Measurements from ENCODE around the gene DNAH8.
"Not testable (repeated sequence)": the region's sequence is repeated elsewhere in the genome, so short reads cannot be mapped to it uniquely, and the experiment has no call there.

The DNAH8 gene

GRCh38 chr6:38796437-38796836 lies 81.3 kb downstream of the DNAH8 start:
- DNase-seq (ENCODE audit: low read depth in 2 of 2, low spot score in 1 of 2) = not testable (repeated sequence)

GRCh38 chr6:38796850-38797249 lies 81.7 kb downstream of the DNAH8 start:
- DNase-seq (ENCODE audit: low read depth in 2 of 2, low spot score in 1 of 2) = no peak

GRCh38 chr6:38797391-38797790 lies 82.3 kb downstream of the DNAH8 start:
- DNase-seq (ENCODE audit: low read depth in 2 of 2, low spot score in 1 of 2) = no peak

GRCh38 chr6:38799529-38800184 lies 84.5 kb downstream of the DNAH8 start:
- no peak for DNase-seq (ENCODE audit: low read depth in 2 of 2, low spot score in 1 of 2)

- DNase-seq (ENCODE audit: low read depth in 2 of 2, low spot score in 1 of 2) = no peak
Measured at GRCh38 chr6:38801305-38801704, 86.2 kb downstream of the DNAH8 start.

GRCh38 chr6:38802497-38802896 lies 87.4 kb downstream of the DNAH8 start:
- DNase-seq (ENCODE audit: low read depth in 2 of 2, low spot score in 1 of 2) = no peak

GRCh38 chr6:38803129-38803528 lies 88.0 kb downstream of the DNAH8 start:
- DNase-seq (ENCODE audit: low read depth in 2 of 2, low spot score in 1 of 2) = no peak

GRCh38 chr6:38804358-38804757 lies 89.2 kb downstream of the DNAH8 start:
- no peak for DNase-seq (ENCODE audit: low read depth in 2 of 2, low spot score in 1 of 2)

- DNase-seq (ENCODE audit: low read depth in 2 of 2, low spot score in 1 of 2) = no peak
Measured at GRCh38 chr6:38805127-38805655, 90.1 kb downstream of the DNAH8 start.

GRCh38 chr6:38805692-38806091 lies 90.6 kb downstream of the DNAH8 start:
- DNase-seq (ENCODE audit: low read depth in 2 of 2, low spot score in 1 of 2) = no peak

GRCh38 chr6:38806271-38806670 lies 91.2 kb downstream of the DNAH8 start:
- DNase-seq (ENCODE audit: low read depth in 2 of 2, low spot score in 1 of 2) = no peak

- no peak for DNase-seq (ENCODE audit: low read depth in 2 of 2, low spot score in 1 of 2)
Measured at GRCh38 chr6:38806833-38807232, 91.7 kb downstream of the DNAH8 start.

GRCh38 chr6:38808039-38808438 lies 92.9 kb downstream of the DNAH8 start:
- DNase-seq (ENCODE audit: low read depth in 2 of 2, low spot score in 1 of 2) = no peak

GRCh38 chr6:38813041-38813823 lies 98.1 kb downstream of the DNAH8 start:
- no peak for DNase-seq (ENCODE audit: low read depth in 2 of 2, low spot score in 1 of 2)

GRCh38 chr6:38814761-38815160 lies 99.7 kb downstream of the DNAH8 start:
- DNase-seq (ENCODE audit: low read depth in 2 of 2, low spot score in 1 of 2) = no peak

GRCh38 chr6:38815250-38815649 lies 100.1 kb downstream of the DNAH8 start:
- DNase-seq (ENCODE audit: low read depth in 2 of 2, low spot score in 1 of 2) = no peak

- DNase-seq (ENCODE audit: low read depth in 2 of 2, low spot score in 1 of 2) = no peak
Measured at GRCh38 chr6:38818691-38819090, 103.6 kb downstream of the DNAH8 start.

GRCh38 chr6:38822963-38823362 lies 107.9 kb downstream of the DNAH8 start:
- no peak for DNase-seq (ENCODE audit: low read depth in 2 of 2, low spot score in 1 of 2)

- DNase-seq (ENCODE audit: low read depth in 2 of 2, low spot score in 1 of 2) = no peak
Measured at GRCh38 chr6:38824243-38824894, 109.3 kb downstream of the DNAH8 start.

GRCh38 chr6:38827024-38827423 lies 111.9 kb downstream of the DNAH8 start:
- DNase-seq (ENCODE audit: low read depth in 2 of 2, low spot score in 1 of 2) = no peak

- no peak for DNase-seq (ENCODE audit: low read depth in 2 of 2, low spot score in 1 of 2)
Measured at GRCh38 chr6:38831865-38832264, 116.8 kb downstream of the DNAH8 start.

- no peak for DNase-seq (ENCODE audit: low read depth in 2 of 2, low spot score in 1 of 2)
Measured at GRCh38 chr6:38833320-38833719, 118.2 kb downstream of the DNAH8 start.

All from stimulated activated CD8-positive, alpha-beta memory T cell treated with anti-CD3 and anti-CD28 coated beads, Interleukin-4, amount 100 ng/mL, for 4 hours (primary cell).